ENCODE results near the gene RAP1B.

RAP1B gene

GRCh38 chr12:68610370-68611093 is at the start of gene RAP1B:
TSS of gene RAP1B (plus strand) at chr12:68610899. CDS start at chr12:68648725, 37,826 bp downstream.
- peak; percentile 78 to 82 for DNase-seq (ENCODE audit: low read depth in 2 of 2)

- no peak for DNase-seq (ENCODE audit: low read depth in 2 of 2)
These were observed 48.9 kb upstream of the RAP1B start for GRCh38 chr12:68561830-68562229.

GRCh38 chr12:68564166-68564565 is 46.5 kb upstream of the RAP1B start:
- DNase-seq (ENCODE audit: low read depth in 2 of 2), result no peak

- DNase-seq (ENCODE audit: low read depth in 2 of 2), result no peak
These were observed 45.3 kb upstream of the RAP1B start for GRCh38 chr12:68565391-68565903.

GRCh38 chr12:68568922-68569569 is 41.7 kb upstream of the RAP1B start:
- DNase-seq (ENCODE audit: low read depth in 2 of 2), result no peak

- DNase-seq (ENCODE audit: low read depth in 2 of 2), result no peak
These were observed 38.0 kb upstream of the RAP1B start for GRCh38 chr12:68572661-68573060.

GRCh38 chr12:68573406-68573805 is 37.3 kb upstream of the RAP1B start:
- no peak for DNase-seq (ENCODE audit: low read depth in 2 of 2)

- no peak for DNase-seq (ENCODE audit: low read depth in 2 of 2)
These were observed 32.8 kb upstream of the RAP1B start for GRCh38 chr12:68577949-68578348.

- DNase-seq (ENCODE audit: low read depth in 2 of 2), result no peak
These were observed 31.9 kb upstream of the RAP1B start for GRCh38 chr12:68578765-68579164.

- DNase-seq (ENCODE audit: low read depth in 2 of 2), result no peak
These were observed 31.4 kb upstream of the RAP1B start for GRCh38 chr12:68579254-68579653.

GRCh38 chr12:68580911-68581310 is 29.8 kb upstream of the RAP1B start:
- no peak for DNase-seq (ENCODE audit: low read depth in 2 of 2)

- DNase-seq (ENCODE audit: low read depth in 2 of 2), result no peak
These were observed 28.8 kb upstream of the RAP1B start for GRCh38 chr12:68581926-68582325.

GRCh38 chr12:68585966-68586365 is 24.7 kb upstream of the RAP1B start:
- DNase-seq (ENCODE audit: low read depth in 2 of 2), result no peak

- peak in 1 of 2 donors; percentile 18 for DNase-seq (ENCODE audit: low read depth in 2 of 2)
These were observed 23.2 kb upstream of the RAP1B start for GRCh38 chr12:68587448-68587873.

- DNase-seq (ENCODE audit: low read depth in 2 of 2), result no peak
These were observed 21.5 kb upstream of the RAP1B start for GRCh38 chr12:68589194-68589593.

- DNase-seq (ENCODE audit: low read depth in 2 of 2), result no peak
These were observed 18.8 kb upstream of the RAP1B start for GRCh38 chr12:68591734-68592418.

- DNase-seq (ENCODE audit: low read depth in 2 of 2), result no peak
These were observed 15.5 kb upstream of the RAP1B start for GRCh38 chr12:68595241-68595640.

- no peak for DNase-seq (ENCODE audit: low read depth in 2 of 2)
These were observed 8.9 kb upstream of the RAP1B start for GRCh38 chr12:68601767-68602166.

- no peak for DNase-seq (ENCODE audit: low read depth in 2 of 2)
These were observed 8.0 kb upstream of the RAP1B start for GRCh38 chr12:68602720-68603119.

- DNase-seq (ENCODE audit: low read depth in 2 of 2), result no peak
These were observed 2.5 kb upstream of the RAP1B start for GRCh38 chr12:68608191-68608590.

- no peak for DNase-seq (ENCODE audit: low read depth in 2 of 2)
These were observed 715 bp upstream of the RAP1B start for GRCh38 chr12:68609998-68610369.

- DNase-seq (ENCODE audit: low read depth in 2 of 2), result peak in 1 of 2 donors; percentile 21
These were observed 551 bp downstream of the RAP1B start for GRCh38 chr12:68611094-68611805.

Measured in stimulated activated CD4-positive, alpha-beta T cell treated with anti-CD3 and anti-CD28 coated beads, Interleukin-4, amount 100 ng/mL, for 48 hours (primary cell).